ENCODE results near the gene C19orf12.
A peak's percentile ranks its signal among the peaks of the same experiment; 100 is the strongest.

C19orf12 gene

GRCh38 chr19:29666578-29667386 is 48.3 kb downstream of the C19orf12 start:
- no peak overlapping the region for H2AFZ ChIP-seq (ENCODE audit: low read length)
- H3K36me3 ChIP-seq (replicated peaks; ENCODE audit: insufficient read depth, low read length) = no peaks in the 10 kb centered on the region
- DNase-seq = no peak
- H3F3A ChIP-seq (ENCODE audit: insufficient read depth, low read length) = no peaks in the 10 kb centered on the region
- peaks cover 5% of the 10 kb centered on the region; the same call in 1 of the 2 replicates for H3K79me2 ChIP-seq (ENCODE audit: low read length)
- no peaks in the 10 kb centered on the region for H3K9me3 ChIP-seq (replicated peaks; ENCODE audit: insufficient read depth, low read length)
- H3K4me3 ChIP-seq (ENCODE audit: low read length) = no peak overlapping the region
- no peaks in the 10 kb centered on the region for H3K9me2 ChIP-seq (replicated peaks; ENCODE audit: insufficient read depth, low read length)
- TF ChIP-seq EZH2 (optimal IDR thresholded peaks at IDR 0.05; ENCODE audit: low read depth, low read length) (no peak), CTCF (IDR thresholded peaks at IDR 0.05; ENCODE audit: low read length) (no peak), EZH2phosphoT487 (IDR thresholded peaks at IDR 0.05; ENCODE audit: low read length) (no peak)
- H3K4me2 ChIP-seq (ENCODE audit: low read depth, low read length) = no peak overlapping the region
- no peaks in the 10 kb centered on the region for H4K20me1 ChIP-seq (ENCODE audit: insufficient read depth, low read length)
- H3K4me1 ChIP-seq (ENCODE audit: low read length) = 0 out of 2 replicates have a peak, but pooled peaks cover 5% of the 10 kb centered on the region
- peaks cover 10% of the 10 kb centered on the region for H3K27me3 ChIP-seq (replicated peaks; ENCODE audit: insufficient read depth, low read length)
- no peak overlapping the region for H3K9ac ChIP-seq (ENCODE audit: low read length)
- H3K27ac ChIP-seq (ENCODE audit: low read length) = no peak overlapping the region

GRCh38 chr19:29665826-29666577 is 49.1 kb downstream of the C19orf12 start:
- H3K79me2 ChIP-seq (ENCODE audit: low read length) = peaks cover 5% of the 10 kb centered on the region; the same call in 1 of the 2 replicates
- DNase-seq = peak; percentile 34
- H2AFZ ChIP-seq (ENCODE audit: low read length) = peak overlapping the region; percentile 78
- no peaks in the 10 kb centered on the region for H3F3A ChIP-seq (ENCODE audit: insufficient read depth, low read length)
- TF ChIP-seq CTCF (IDR thresholded peaks at IDR 0.05; ENCODE audit: low read length) (no peak), EZH2 (optimal IDR thresholded peaks at IDR 0.05; ENCODE audit: low read depth, low read length) (no peak), EZH2phosphoT487 (IDR thresholded peaks at IDR 0.05; ENCODE audit: low read length) (no peak)
- H3K9me3 ChIP-seq (replicated peaks; ENCODE audit: insufficient read depth, low read length) = no peaks in the 10 kb centered on the region
- no peaks in the 10 kb centered on the region for H4K20me1 ChIP-seq (ENCODE audit: insufficient read depth, low read length)
- peak overlapping the region; percentile 92 for H3K4me2 ChIP-seq (ENCODE audit: low read depth, low read length)
- 0 out of 2 replicates have a peak, but pooled peaks cover 5% of the 10 kb centered on the region for H3K4me1 ChIP-seq (ENCODE audit: low read length)
- H3K36me3 ChIP-seq (replicated peaks; ENCODE audit: insufficient read depth, low read length) = no peaks in the 10 kb centered on the region
- peak overlapping the region; percentile 96 for H3K4me3 ChIP-seq (ENCODE audit: low read length)
- H3K9ac ChIP-seq (ENCODE audit: low read length) = peak overlapping the region; percentile 72
- H3K27ac ChIP-seq (ENCODE audit: low read length) = 0 out of 2 replicates have a peak overlapping the region, but pooled peaks have one; percentile 10
- peaks cover 11% of the 10 kb centered on the region for H3K27me3 ChIP-seq (replicated peaks; ENCODE audit: insufficient read depth, low read length)
- no peaks in the 10 kb centered on the region for H3K9me2 ChIP-seq (replicated peaks; ENCODE audit: insufficient read depth, low read length)

GRCh38 chr19:29665215-29665825 is 49.7 kb downstream of the C19orf12 start, which contains the start of gene PLEKHF1:
Gene PLEKHF1 (plus strand): TSS chr19:29665461. CDS start chr19:29673840, 8,379 bp downstream.
- Histone ChIP-seq H3K27ac (ENCODE audit: low read length) (0 out of 2 replicates have a peak within 1 kb of the TSS, but pooled peaks have one; percentile 10), H3F3A (ENCODE audit: insufficient read depth, low read length) (no peaks in the 10 kb centered on the region)

More at GRCh38 chr19:29665215-29665825, 49.7 kb downstream of the C19orf12 start, which contains the start of gene PLEKHF1:
- peak; percentile 4 for TF ChIP-seq CTCF (IDR thresholded peaks at IDR 0.05; ENCODE audit: low read length)
- TF ChIP-seq EZH2phosphoT487 (IDR thresholded peaks at IDR 0.05; ENCODE audit: low read length) = no peak
- no peak for TF ChIP-seq EZH2 (optimal IDR thresholded peaks at IDR 0.05; ENCODE audit: low read depth, low read length)
- Histone ChIP-seq H4K20me1 (ENCODE audit: insufficient read depth, low read length) (no peaks in the 10 kb centered on the region), H3K27me3 (replicated peaks; ENCODE audit: insufficient read depth, low read length) (peaks cover 14% of the 10 kb centered on the region), H3K4me3 (ENCODE audit: low read length) (peak within 1 kb of the TSS; percentile 96), H3K9me3 (replicated peaks; ENCODE audit: insufficient read depth, low read length) (no peaks in the 10 kb centered on the region), H3K4me2 (ENCODE audit: low read depth, low read length) (peak within 1 kb of the TSS; percentile 92), H3K4me1 (ENCODE audit: low read length) (0 out of 2 replicates have a peak, but pooled peaks cover 5% of the 10 kb centered on the region), H3K9ac (ENCODE audit: low read length) (peak within 1 kb of the TSS; percentile 72), H3K9me2 (replicated peaks; ENCODE audit: insufficient read depth, low read length) (no peaks in the 10 kb centered on the region), H2AFZ (ENCODE audit: low read length) (peak within 1 kb of the TSS; percentile 92), H3K36me3 (replicated peaks; ENCODE audit: insufficient read depth, low read length) (no peaks in the 10 kb centered on the region), H3K79me2 (ENCODE audit: low read length) (peaks cover 5% of the 10 kb centered on the region; the same call in 1 of the 2 replicates)
- peak; percentile 89 for DNase-seq
